H9 (cell line): ENCODE results near the gene CFDP1. TPM values are rescaled to one million over a fixed set of nuclear protein-coding genes. Genes with fewer than 3 reads are reported as not detected.
A peak's percentile ranks its signal among the peaks of the same experiment; 100 is the strongest.
"Not testable (repeated sequence)": the region's sequence is repeated elsewhere in the genome, so short reads cannot be mapped to it uniquely, and the experiment has no call there.

Source experiments
- DNase-seq: peaks from one replicate; pipeline ENCODE4 v3.0.0-alpha.2; 2017
- H2AFZ ChIP-seq: one replicate; pipeline ENCODE4 v1.6.1; 2013; ENCODE audit warnings: mild to moderate bottlenecking, low read length, control low read depth, moderate library complexity
- H2AK5ac ChIP-seq: 2 replicates; pipeline ENCODE4 v1.6.1; 2013; ENCODE audit warnings: low read length, control low read depth, mixed read lengths; ENCODE audit not compliant: insufficient read length
- H2BK120ac ChIP-seq: one replicate; pipeline ENCODE4 v1.6.1; 2013; ENCODE audit warnings: low read depth, mild to moderate bottlenecking, low read length, control low read depth, inconsistent platforms; ENCODE audit not compliant: poor library complexity, severe bottlenecking
- H2BK12ac ChIP-seq: 2 replicates; pipeline ENCODE4 v1.6.1; 2013; ENCODE audit warnings: low read length, control low read depth, mixed read lengths, low read depth; ENCODE audit not compliant: insufficient read length
- H2BK15ac ChIP-seq: 2 replicates; pipeline ENCODE4 v1.6.1; 2013; ENCODE audit warnings: low read depth, low read length, control low read depth
- H2BK20ac ChIP-seq: one replicate; pipeline ENCODE4 v1.6.1; 2013; ENCODE audit warnings: low read depth, mild to moderate bottlenecking, low read length, control low read depth, inconsistent platforms; ENCODE audit not compliant: poor library complexity, severe bottlenecking
- H2BK5ac ChIP-seq: 2 replicates; pipeline ENCODE4 v1.6.1; 2013; ENCODE audit warnings: low read length, control low read depth, mixed read lengths; ENCODE audit not compliant: insufficient read length
- H3K14ac ChIP-seq: 2 replicates; pipeline ENCODE4 v1.6.1; 2013; ENCODE audit warnings: low read length, control low read depth; ENCODE audit not compliant: insufficient read depth
- H3K18ac ChIP-seq: 2 replicates; pipeline ENCODE4 v1.6.1; 2013; ENCODE audit warnings: low read depth, mild to moderate bottlenecking, mixed read lengths, low read length, control low read depth; ENCODE audit not compliant: insufficient read length
- H3K23ac ChIP-seq: 2 replicates; pipeline ENCODE4 v1.6.1; 2013; ENCODE audit warnings: low read length, control low read depth, mixed read lengths, low read depth; ENCODE audit not compliant: insufficient read length
- H3K23me2 ChIP-seq: 2 replicates; pipeline ENCODE4 v1.6.1; 2013; ENCODE audit warnings: low read depth, mild to moderate bottlenecking, mixed read lengths, low read length, control low read depth; ENCODE audit not compliant: insufficient read length, poor library complexity, severe bottlenecking
- H3K27ac ChIP-seq: 2 replicates; pipeline ENCODE4 v1.5.1; 2013; ENCODE audit warnings: low read length, control low read depth, mixed read lengths, low read depth; ENCODE audit not compliant: insufficient read length
- H3K27me3 ChIP-seq: 2 replicates; pipeline ENCODE4 v1.6.1; 2013; ENCODE audit warnings: low read length, control low read depth, inconsistent platforms; ENCODE audit not compliant: insufficient read depth
- H3K4ac ChIP-seq: 2 replicates; pipeline ENCODE4 v1.6.1; 2013; ENCODE audit warnings: low read depth, mild to moderate bottlenecking, control low read depth, inconsistent platforms, low read length, moderate library complexity
- H3K4me1 ChIP-seq: 2 replicates; pipeline ENCODE4 v1.6.1; 2013; ENCODE audit warnings: low read length, control low read depth, inconsistent platforms; ENCODE audit not compliant: insufficient read depth
- H3K4me2 ChIP-seq: 2 replicates; pipeline ENCODE4 v1.6.1; 2013; ENCODE audit warnings: low read length, control low read depth, mixed read lengths; ENCODE audit not compliant: insufficient read length, insufficient read depth
- H3K56ac ChIP-seq: 2 replicates; pipeline ENCODE4 v1.6.1; 2013; ENCODE audit warnings: low read depth, mild to moderate bottlenecking, mixed read lengths, low read length, control low read depth; ENCODE audit not compliant: insufficient read length
- H3K79me1 ChIP-seq: 2 replicates; pipeline ENCODE4 v1.6.1; 2013; ENCODE audit warnings: low read depth, mild to moderate bottlenecking, moderate library complexity, low read length, control low read depth, inconsistent platforms; ENCODE audit not compliant: insufficient read depth, poor library complexity, severe bottlenecking
- H3K79me2 ChIP-seq: 2 replicates; pipeline ENCODE4 v1.6.1; 2013; ENCODE audit warnings: low read length, control low read depth, inconsistent platforms; ENCODE audit not compliant: insufficient read depth
- H3K9ac ChIP-seq: 2 replicates; pipeline ENCODE4 v1.6.1; 2013; ENCODE audit warnings: low read length, control low read depth, mixed read lengths; ENCODE audit not compliant: insufficient read length; ENCODE audit errors: extremely low read depth
- H3K9me3 ChIP-seq: one replicate; pipeline ENCODE4 v1.6.1; 2013; ENCODE audit warnings: low read depth, low read length, inconsistent platforms; ENCODE audit not compliant: control insufficient read depth
- H3T11ph ChIP-seq: one replicate; pipeline ENCODE4 v1.6.1; 2013; ENCODE audit warnings: mild to moderate bottlenecking, low read length, control low read depth, inconsistent platforms
- H4K20me1 ChIP-seq: one replicate; pipeline ENCODE4 v1.6.1; 2013; ENCODE audit not compliant: control insufficient read depth, insufficient read length, insufficient read depth
- H4K5ac ChIP-seq: 2 replicates; pipeline ENCODE4 v1.6.1; 2013; ENCODE audit warnings: low read depth, mild to moderate bottlenecking, mixed read lengths, low read length, control low read depth; ENCODE audit not compliant: insufficient read length
- H4K8ac ChIP-seq: replicated peaks from 2 replicates; pipeline ENCODE4 v1.6.1; 2013; ENCODE audit warnings: low read length, control low read depth, mixed read lengths, low read depth; ENCODE audit not compliant: insufficient read length
- H4K91ac ChIP-seq: 2 replicates; pipeline ENCODE4 v1.6.1; 2013; ENCODE audit warnings: low read depth, mild to moderate bottlenecking, moderate library complexity, mixed read lengths, low read length, control low read depth; ENCODE audit not compliant: insufficient read length
- H3K27ac Mint-ChIP-seq, 3 experiments: 2 replicates in 2 of 3; 3 replicates in 1 of 3; pipeline ENCODE4 v1.8.0; 2020 to 2021; ENCODE audit warnings: mixed read lengths in 3 of 3, mild to moderate bottlenecking in 1 of 3, moderate library complexity in 1 of 3
- H3K27me3 Mint-ChIP-seq: 2 replicates; pipeline ENCODE4 v1.8.0; 2021; ENCODE audit warnings: low read depth, mild to moderate bottlenecking, moderate library complexity, mixed read lengths
- H3K36me3 Mint-ChIP-seq, 3 experiments: 2 replicates in 2 of 3; 3 replicates in 1 of 3; pipeline ENCODE4 v1.8.0; 2020 to 2021; ENCODE audit warnings: low read depth in 3 of 3, mixed read lengths in 3 of 3; ENCODE audit not compliant: insufficient read depth in 1 of 3
- H3K4me1 Mint-ChIP-seq, 2 experiments: 2 replicates each; pipeline ENCODE4 v1.8.0; 2020; ENCODE audit warnings: mixed read lengths in 2 of 2
- H3K4me3 Mint-ChIP-seq, 2 experiments: 2 replicates in 1 of 2; 3 replicates in 1 of 2; pipeline ENCODE4 v1.8.0; 2020 to 2021; ENCODE audit warnings: mild to moderate bottlenecking in 2 of 2, mixed read lengths in 2 of 2, moderate library complexity in 1 of 2
- H3K9me3 Mint-ChIP-seq, 2 experiments: 2 replicates in 1 of 2; 3 replicates in 1 of 2; pipeline ENCODE4 v1.8.0; 2020; ENCODE audit warnings: mild to moderate bottlenecking in 2 of 2, mixed read lengths in 2 of 2, moderate library complexity in 1 of 2
- CTCF ChIP-seq: fragments of 200-600 bp; sonication (generic); conservative IDR thresholded peaks from 3 replicates; pipeline ENCODE4 v1.8.0; 2021; ENCODE audit warnings: antibody characterized with exemption, mild to moderate bottlenecking
- WGBS: extraction: QIAGEN DNeasy Blood & Tissue Kit; methylation state at CpG from one replicate; pipeline ENCODE4 v1.1.7; 2013; ENCODE audit warnings: missing lambda C conversion rate, low lambda C conversion rate, mixed read lengths; ENCODE audit not compliant: insufficient read length; ENCODE audit errors: extremely low coverage; 5-methylcytosine and 5-hydroxymethylcytosine counted together
- total RNA-seq: library from RNA; stranded (reverse); gene quantifications from 2 replicates; pipeline ENCODE4 v1.2.1, GENCODE V29; 2021

The CFDP1 gene
- total RNA-seq, 1 experiment from 2014 or later: 89.2 TPM

- Mint-ChIP-seq H3K9me3 (no peaks in the 10 kb centered on the region), H3K4me3 (peak within 1 kb of the TSS; percentile 93 to 99), H3K27me3 (peaks cover 2% of the 10 kb centered on the region), H3K36me3 (peaks cover 4 to 17% (median 11%) of the 10 kb centered on the region in 3 experiments), H3K27ac (peak within 1 kb of the TSS; percentile 91 to 93 (median 92)), H3K4me1 (peaks cover 25 to 38% of the 10 kb centered on the region in 2 experiments)
- Histone ChIP-seq H4K5ac (no peak within 1 kb of the TSS), H3K14ac (peak within 1 kb of the TSS; percentile 95), H4K8ac (no peak within 1 kb of the TSS), H3K23me2 (peaks cover 3% of the 10 kb centered on the region), H2BK20ac (no peak within 1 kb of the TSS), H3K4ac (no peak within 1 kb of the TSS), H3K79me2 (peaks cover 22% of the 10 kb centered on the region; the same call in 1 of the 2 replicates), H3K23ac (no peak within 1 kb of the TSS), H3K4me1 (no peaks in the 10 kb centered on the region; the same call in 1 of the 2 replicates), H3K18ac (peak within 1 kb of the TSS; percentile 97), H3K56ac (no peak within 1 kb of the TSS), H2BK12ac (no peak within 1 kb of the TSS), H3K4me2 (peak within 1 kb of the TSS; percentile 95), H2AK5ac (no peak within 1 kb of the TSS), H3T11ph (no peak within 1 kb of the TSS), H3K27ac (no peak within 1 kb of the TSS), H2BK15ac (no peak within 1 kb of the TSS), H2AFZ (no peak within 1 kb of the TSS), H4K91ac (no peak within 1 kb of the TSS), H3K79me1 (no peaks in the 10 kb centered on the region), H3K9ac (peak within 1 kb of the TSS; percentile 84), H3K9me3 (no peaks in the 10 kb centered on the region), H2BK120ac (no peak within 1 kb of the TSS), H3K27me3 (no peaks in the 10 kb centered on the region), H2BK5ac (no peak within 1 kb of the TSS), H4K20me1 (no peaks in the 10 kb centered on the region)
- peak; percentile 99 for DNase-seq
- no CpG with 5 or more reads among the region's 89 CpGs for WGBS
- peak; percentile 100 for TF ChIP-seq CTCF
Measured at GRCh38 chr16:75464122-75464918, 31.0 kb upstream of the CFDP1 start, which contains the start of gene TMEM170A. Gene TMEM170A, minus strand, starts transcription at chr16:75464689. Its CDS starts 89 bp downstream, at chr16:75464600.

GRCh38 chr16:75463389-75464121, 30.3 kb upstream of the CFDP1 start:
- not testable (repeated sequence) for H2BK15ac ChIP-seq, H3K14ac ChIP-seq, H2BK5ac ChIP-seq, H3K4me1 ChIP-seq, H3K9me3 ChIP-seq, H3K27ac ChIP-seq, H3K79me1 ChIP-seq, H3K27me3 Mint-ChIP-seq, H2BK120ac ChIP-seq, H2BK20ac ChIP-seq, H4K20me1 ChIP-seq, H2AFZ ChIP-seq, H3K9me3 Mint-ChIP-seq, H4K8ac ChIP-seq, H4K5ac ChIP-seq, H3K18ac ChIP-seq, H3K23ac ChIP-seq, H3K56ac ChIP-seq, H4K91ac ChIP-seq, H3K4ac ChIP-seq, H3T11ph ChIP-seq, H2AK5ac ChIP-seq, H2BK12ac ChIP-seq, H3K23me2 ChIP-seq, H3K27me3 ChIP-seq
- Histone ChIP-seq H3K4me2 (peak overlapping the region; percentile 95), H3K79me2 (peaks cover 25% of the 10 kb centered on the region; the same call in 1 of the 2 replicates), H3K9ac (peak overlapping the region; percentile 84)
- Mint-ChIP-seq H3K27ac (peak overlapping the region; percentile 78 to 91 (median 87); a peak in 6 of 7 replicates), H3K36me3 (peaks cover 4 to 17% (median 11%) of the 10 kb centered on the region in 3 experiments), H3K4me1 (peaks cover 26 to 40% of the 10 kb centered on the region in 2 experiments), H3K4me3 (peak overlapping the region; percentile 93 to 99)
- WGBS: no CpG with 5 or more reads among the region's 39 CpGs
- peak; percentile 49 for DNase-seq
